GM21360 (cell line): ENCODE data around the gene ZNF398.

Source experiments
- ATAC-seq: cut with Tn5 transposase; IDR thresholded peaks from one replicate; pipeline ENCODE4 v1.9.1; 2021; ENCODE audit warnings: mild to moderate bottlenecking, moderate library complexity; ENCODE audit not compliant: unreplicated experiment

ZNF398 gene

DNA sequence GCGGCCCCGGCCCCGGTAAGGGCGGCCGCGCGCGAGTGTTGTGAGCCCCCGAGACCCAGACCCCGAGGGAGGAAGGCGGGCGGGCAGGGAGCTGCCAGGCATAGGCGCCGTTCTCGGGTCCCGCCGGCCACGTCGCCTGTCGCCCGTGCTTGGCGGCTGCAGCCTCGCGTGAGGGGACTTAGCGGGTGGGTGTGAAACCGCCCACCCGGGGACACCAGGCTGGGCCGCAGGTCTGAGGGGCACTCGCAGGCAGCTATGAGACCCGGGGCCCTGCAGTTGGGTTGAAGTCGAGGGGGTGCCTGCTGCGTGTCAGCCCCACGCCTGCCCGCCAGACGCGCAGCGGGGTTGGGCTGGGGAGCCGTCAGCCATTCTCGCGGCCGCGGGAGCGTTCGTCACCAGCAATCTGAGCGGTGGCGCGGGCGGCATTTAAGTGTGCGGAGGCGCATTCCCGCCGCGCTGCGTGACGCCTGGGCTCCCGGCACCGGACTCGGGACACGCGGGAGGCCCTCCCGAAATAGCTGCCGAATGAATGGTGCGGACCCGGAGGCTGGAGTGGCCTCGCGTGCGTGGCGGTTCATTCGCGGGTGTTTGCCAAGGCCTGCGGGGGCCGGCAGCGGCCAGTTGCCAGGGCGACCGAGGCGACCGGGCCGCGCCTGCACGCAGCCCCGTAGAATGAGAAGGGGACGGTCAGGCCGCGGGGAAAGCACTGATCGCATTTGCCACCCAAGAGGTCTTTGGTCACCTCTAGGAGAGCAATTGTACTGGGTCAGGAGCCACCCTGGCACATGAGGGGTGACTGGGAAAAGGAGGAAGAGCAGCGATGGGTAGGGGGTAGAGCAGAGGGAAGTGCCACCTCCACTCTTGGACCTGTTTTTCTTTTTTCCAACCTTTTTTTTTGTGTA lies 750 bp downstream of the ZNF398 start:
- peak; percentile 21 for ATAC-seq

DNA sequence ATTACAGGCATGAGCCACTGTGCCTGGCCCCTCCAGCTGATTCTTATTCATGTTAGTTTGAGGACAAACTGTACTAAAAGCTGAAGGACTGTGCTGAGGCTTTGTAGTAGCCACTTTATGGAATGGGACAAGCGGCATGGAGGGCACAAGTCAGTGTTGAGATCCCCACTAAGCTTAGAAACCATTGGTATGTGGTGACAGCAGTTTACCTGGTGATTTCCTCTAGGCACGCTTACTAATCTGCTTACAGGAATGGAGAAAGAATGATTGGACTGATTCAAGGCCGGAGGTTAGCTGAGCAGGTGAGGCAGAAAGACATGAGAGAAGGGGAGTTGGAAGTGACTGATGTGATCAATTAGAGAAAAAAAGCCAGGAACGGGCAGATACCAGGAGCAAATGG lies 3.7 kb downstream of the ZNF398 start:
- ATAC-seq: no peak

DNA sequence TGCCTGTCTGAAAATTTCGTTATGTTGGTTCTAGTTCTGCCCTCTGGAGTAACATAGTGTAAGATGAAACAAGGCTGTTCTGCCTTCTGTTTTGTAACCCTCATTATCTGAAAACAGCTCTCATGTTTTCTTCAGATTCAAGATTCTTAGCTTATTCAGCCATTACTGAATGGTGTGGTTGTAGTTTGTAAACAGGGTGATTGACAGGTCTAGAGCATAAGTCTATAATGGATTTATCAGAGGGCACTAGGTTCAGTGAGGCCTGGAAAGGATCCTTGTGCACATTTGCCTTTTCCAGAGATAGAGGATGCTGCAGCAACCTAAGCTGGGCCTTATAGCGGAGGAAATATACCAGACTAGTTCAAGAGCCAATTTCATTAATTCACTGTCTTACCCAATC lies 6.1 kb downstream of the ZNF398 start:
- no peak for ATAC-seq

DNA sequence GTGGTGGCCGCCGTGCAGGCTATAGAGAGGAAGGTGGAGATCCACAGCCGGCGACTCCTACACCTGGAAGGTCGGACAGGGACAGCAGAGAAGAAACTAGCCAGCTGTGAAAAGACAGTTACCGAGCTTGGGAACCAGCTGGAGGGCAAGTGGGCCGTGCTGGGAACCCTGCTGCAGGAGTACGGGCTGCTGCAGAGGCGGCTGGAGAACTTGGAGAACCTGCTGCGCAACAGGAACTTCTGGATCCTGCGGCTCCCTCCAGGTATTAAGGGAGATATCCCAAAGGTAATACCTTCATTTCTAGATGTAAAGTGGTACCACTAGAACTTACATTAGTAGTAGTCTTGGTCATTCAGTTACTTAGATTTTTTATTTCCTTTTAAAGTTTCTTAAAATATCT lies 6.8 kb downstream of the ZNF398 start:
- ATAC-seq: no peak

DNA sequence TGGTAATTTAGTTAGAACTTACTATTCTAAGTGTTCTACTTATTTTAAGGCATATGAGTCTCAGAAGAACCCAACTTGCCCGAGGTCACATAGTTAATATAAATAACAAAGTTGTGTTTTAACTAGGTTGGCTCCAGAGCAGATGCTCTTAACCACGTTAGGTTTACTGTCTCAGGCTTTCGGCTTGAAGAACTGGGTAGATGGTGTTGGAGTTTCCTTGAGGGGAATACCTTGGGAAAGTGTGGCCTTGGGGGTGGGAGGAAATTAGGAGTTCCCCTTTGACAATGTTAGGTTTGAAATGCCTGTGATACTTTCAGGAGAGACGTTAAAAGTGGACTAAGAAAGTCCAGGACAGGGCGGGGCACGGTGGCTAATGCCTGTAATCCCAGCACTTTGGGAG lies 9.6 kb downstream of the ZNF398 start:
- no peak for ATAC-seq

DNA sequence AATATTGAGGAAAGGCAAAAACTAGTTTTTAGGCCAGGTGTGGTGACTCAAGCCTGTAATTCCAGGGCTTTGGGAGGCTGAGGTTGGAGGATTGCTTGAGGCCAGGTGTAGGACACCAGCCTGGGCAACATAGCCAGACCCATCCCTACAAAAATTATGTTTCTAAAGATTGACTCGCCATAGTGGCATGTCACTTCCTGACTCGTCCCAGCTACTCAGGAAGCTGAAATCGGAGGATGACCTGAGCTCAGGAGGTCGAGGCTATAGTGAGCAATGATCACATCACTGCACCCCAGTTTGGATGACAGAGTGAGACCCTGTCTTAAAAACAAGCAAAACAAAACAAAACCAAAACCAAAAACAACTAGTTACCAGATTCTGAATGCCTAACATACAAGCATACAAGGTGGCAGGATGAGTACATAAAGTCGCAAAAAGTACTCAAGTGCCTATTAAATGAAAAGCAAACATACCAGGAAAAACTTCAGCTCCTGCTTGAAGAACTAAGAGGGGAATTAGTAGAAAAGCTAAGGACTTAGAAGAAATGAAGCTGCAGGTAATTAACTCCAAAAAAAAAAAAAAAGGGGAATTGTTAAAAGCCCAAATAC lies 14.1 kb downstream of the ZNF398 start:
- ATAC-seq: no peak

DNA sequence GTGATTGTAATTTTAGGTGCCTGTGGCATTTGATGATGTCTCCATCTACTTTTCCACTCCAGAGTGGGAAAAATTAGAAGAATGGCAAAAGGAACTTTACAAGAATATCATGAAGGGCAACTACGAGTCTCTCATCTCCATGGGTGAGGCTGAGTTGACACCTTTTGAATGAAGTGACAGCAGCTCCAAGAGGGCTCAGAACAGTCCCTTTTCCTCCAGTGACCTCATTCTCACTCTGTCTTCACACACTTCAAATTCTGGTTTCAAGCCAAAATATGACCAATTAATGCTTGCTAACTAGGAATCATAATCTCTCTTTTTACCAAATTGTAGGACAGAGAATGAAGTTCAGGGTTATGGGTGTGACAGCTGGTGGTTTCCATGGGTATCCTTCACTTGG lies 18.9 kb downstream of the ZNF398 start:
- ATAC-seq: no peak

DNA sequence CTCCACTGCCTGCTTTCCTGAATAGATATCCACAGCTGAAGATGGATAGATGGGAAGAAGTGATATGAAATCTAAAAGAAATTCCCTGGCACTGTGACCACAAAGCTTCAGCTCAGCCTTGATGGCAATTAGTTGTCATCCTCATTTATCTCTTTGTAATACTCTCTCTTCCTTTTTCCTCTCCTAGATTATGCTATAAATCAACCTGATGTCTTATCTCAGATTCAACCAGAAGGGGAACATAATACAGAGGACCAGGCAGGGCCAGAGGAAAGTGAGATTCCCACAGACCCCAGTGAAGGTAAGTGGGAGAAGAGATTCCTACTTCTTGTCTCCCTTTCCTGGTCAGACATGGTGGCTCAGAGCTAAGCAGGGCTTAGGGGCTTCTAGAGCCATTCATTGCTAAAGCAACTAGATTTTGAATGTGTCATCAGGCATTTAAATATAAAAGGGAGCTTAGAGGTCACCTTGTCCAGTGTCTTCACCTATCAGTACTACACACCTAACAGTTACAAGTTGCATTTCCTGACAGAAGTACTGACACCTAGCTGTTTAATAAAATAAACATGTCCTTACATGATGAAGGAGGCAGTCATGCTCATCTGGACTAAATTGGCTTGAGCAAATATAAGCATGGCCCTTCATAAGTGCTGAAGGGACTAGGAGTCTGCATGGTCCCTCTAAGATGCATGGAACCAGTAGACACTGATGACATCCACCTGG lies 19.5 kb downstream of the ZNF398 start:
- no peak for ATAC-seq

DNA sequence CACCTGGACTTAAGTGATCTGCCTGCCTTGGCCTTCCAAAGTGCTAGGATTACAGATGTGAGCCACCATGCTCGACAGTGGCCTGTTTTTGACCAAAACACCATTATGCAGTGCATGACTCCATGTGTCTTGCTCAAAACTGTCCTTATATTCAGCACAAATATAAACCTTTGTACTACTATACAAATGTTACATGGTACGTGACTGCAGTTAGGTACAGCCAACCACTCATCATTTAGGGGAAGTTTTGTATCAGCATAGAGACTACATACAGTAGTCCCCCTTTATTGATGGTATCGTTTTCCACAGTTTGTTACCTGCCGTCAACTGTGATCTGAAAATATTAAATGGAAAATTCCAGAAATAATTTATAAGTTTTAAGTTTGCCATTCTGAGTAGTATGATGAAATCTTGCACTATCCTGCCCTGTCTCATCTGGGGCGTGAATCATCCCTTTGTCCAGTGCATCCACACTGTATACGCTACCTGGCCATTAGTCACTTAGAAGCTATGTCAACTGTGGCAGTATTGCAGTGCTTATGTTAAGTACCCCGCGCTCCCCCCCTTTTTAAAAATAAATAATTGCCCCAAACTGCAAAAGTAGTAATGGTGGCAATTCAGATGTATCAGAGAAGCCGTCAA lies 24.8 kb downstream of the ZNF398 start:
- ATAC-seq: no peak

DNA sequence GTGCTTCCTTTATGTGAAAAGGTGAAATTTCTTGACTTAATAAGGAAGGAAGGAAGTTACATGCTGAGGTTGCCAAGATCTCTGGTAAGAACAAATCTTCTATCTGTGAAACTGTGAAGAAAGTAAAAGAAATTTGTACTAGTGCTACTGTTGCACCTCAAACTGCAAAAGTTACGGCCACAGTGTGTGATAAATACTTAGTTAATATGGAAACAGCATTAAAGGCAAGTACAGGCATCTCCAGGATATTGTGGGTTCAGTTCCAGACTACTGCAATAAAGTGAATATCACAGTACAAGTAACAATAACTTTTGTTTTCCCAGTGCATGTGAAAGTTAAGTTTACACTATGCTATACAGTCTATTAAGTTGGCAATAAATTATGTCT lies 25.3 kb downstream of the ZNF398 start:
- ATAC-seq: no peak

DNA sequence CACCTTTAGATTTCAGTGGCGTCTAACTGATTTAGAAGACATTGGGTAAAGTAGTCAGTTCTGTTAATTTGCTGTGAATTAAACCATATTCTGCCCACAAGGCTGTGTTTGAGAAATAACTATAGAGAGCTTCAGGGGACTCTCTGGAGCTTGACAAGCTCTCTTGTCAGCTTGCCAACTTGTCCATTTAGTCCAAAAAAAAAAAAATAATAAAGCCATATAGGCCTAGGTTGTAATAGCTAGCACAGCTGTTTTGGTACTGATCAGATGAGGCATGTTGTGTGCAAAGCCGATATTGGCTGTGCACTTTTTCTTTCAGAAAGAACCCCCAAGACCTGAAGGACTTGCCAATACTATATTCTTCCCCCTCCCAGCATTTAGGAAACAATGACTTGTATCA lies 27.9 kb downstream of the ZNF398 start:
- ATAC-seq: no peak

DNA sequence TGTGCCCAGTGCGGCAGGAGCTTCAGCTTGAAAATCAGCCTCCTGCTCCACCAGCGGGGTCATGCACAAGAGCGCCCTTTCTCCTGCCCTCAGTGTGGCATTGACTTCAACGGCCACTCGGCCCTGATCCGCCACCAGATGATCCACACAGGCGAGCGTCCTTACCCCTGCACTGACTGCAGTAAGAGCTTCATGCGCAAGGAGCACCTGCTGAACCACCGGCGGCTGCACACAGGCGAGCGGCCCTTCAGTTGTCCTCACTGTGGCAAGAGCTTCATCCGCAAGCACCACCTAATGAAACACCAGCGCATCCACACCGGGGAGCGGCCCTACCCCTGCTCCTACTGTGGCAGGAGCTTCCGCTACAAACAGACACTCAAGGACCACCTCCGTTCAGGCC lies 32.0 kb downstream of the ZNF398 start:
- no peak for ATAC-seq

DNA sequence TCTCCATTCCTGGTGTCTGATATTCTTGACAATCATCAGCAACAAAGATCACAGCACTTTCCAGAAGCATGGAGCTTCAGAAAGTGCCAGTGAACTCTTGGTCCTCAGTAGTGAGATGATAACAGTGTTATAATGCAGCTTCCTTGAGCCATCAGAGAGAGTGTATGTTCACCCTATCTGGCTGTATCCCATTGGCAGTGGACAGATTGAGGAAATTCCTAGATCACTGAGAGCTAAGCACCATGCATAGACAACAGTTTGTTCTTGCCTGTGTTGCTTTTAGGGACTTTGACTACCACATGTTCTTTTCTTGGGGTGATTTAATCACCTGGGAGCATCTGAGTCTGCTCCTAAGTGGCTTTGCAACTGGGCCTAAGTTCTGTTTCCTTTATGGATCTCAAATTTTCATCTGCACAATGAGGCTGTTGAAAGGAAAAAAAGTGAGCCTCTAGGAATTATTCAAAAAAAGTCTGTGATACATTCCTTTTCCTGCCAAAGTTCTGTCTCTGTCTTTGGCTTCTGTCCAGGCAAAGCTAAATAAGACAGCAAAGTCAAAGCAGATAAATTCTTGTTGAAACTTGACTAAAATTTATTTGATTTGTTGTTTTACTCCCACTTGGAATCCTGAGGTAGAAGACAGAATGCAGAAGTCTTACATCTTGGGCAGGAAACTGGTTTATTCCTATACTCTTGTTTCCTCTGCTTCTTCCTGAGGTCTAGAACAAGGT lies 33.6 kb downstream of the ZNF398 start:
- ATAC-seq: no peak

DNA sequence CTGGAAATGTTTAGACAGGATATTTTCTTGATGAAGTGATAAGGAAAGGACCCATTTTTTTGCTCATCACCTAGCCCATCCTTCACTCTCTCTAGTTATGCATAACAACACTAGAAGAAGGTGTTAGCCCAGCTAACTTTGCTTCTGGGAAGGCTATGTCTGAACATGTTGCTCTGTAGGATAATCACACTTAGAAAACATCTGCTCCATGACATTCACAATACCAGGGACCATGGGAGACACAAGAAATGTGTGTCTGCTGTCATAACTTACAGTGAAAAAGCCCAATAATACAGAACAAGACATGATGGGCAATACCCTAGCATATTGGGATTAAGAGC lies 34.2 kb downstream of the ZNF398 start:
- no peak for ATAC-seq

DNA sequence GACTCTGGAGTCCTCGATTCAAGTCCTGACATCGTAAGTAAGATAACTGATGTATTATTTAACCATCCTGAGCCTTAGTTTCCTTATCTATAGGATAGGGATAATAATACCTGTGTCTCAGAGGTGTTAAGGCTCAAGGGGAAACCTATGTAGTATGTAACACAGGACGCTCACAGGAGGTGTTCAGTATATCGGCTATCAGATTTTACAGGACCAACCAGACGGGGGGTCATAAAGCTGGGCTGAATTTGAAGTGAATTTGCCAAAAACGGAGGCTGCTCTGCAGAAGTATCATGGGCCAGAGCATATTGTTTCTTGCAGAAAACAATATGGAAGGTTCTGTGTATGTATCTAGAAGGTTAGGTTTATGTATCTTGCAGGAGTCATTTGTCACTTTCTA lies 37.0 kb downstream of the ZNF398 start:
- no peak for ATAC-seq

DNA sequence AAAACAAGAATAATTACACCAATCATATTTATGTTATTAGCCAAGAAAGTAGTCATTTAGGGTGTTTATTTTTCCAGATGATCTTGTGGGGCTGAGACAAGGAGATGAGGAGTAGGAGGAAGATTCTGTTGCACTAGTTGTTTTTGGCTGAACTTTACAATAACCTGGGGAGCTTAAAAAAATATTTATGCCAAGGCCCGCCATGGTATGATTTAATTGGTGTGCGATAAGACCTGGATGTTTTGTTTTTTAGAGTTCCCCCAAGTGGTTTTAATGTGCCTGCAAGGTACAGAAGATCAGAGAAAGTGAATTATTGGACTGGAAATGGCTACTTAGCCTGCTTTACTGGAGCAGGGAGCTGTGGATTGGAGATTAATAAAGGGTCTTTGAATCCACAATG lies 41.0 kb downstream of the ZNF398 start:
- no peak for ATAC-seq

DNA sequence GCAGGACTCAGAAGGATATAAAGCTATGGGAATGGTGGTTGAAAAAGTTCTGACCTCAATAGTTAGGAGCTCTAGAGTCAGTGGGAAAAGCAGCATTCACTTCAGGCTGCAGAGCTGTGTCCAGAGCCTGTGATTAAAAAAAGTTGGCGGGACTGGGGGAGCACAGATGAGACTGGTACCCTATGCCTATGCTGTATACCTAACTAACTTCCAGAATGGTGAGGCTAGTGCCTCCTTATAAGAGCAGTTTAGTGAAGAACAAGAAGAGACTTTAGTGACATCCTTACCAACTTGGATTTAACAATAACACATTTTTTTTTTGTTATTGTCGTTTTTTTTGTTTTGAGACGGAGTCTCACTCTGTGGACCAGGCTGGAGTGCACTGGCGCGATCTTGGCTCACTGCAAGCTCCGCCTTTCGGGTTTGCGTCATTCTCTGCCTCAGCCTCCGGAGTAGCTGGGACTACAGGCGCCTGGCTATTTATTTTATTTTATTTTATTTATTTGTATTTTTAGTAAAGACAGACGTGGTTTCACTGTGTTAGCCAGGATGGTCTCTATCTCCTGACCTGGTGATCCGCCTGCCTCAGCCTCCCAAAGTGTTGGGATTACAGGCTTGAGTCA lies 41.5 kb downstream of the ZNF398 start:
- ATAC-seq: no peak

DNA sequence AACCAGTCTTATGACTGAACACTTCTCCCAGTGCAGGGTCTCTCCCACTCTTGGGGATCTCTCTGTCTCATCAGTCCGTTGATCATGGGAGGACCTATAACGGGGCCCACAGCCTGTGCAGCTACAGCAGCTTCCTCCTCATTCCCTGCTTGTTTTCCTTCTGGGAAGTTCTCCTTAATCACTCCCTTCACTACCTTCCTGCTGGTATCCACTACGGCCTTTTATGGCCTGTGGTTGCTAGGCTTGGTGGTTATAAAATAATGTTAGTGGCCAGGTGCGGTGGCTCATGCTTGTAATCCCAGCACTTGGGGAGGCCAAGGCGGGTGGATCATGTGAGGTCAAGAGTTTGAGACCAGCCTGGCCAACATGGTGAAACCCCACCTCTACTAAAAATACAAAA lies 44.6 kb downstream of the ZNF398 start:
- ATAC-seq: no peak

DNA sequence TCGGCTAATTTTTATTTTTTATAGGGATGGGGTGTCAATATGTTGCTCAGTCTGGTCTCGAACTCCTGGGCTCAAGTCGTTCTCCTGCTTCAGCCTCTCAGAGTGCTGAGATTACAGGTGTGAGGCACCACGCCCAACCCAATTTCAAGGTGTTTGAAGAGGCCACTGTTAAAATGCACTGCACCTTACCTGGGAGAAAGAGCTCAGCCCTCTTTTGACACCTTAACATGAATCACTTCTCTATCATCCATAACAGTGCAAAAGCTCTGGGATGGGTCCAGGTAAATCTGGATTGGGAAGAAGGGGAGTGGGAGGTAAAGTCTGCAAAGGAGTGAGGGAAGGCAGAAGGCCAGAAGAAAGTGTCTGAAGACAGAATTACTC lies 47.5 kb downstream of the ZNF398 start:
- no peak for ATAC-seq
